Subcutaneous abdominal adipose tissue (tissue), 5 donors: ENCODE data around the gene FMNL3.
A peak's percentile ranks its signal among the peaks of the same experiment; 100 is the strongest.
"Not testable (repeated sequence)": the region's sequence is repeated elsewhere in the genome, so short reads cannot be mapped to it uniquely, and the experiment has no call there.

Experiments used
- H3K27ac ChIP-seq: one replicate; pipeline ENCODE4 v1.7.0; 2013; ENCODE audit warnings: low read depth, mild to moderate bottlenecking, inconsistent platforms, low read length, moderate library complexity
- H3K27me3 ChIP-seq, 5 donors: one replicate each; pipeline ENCODE4 v1.7.0; 2013; ENCODE audit warnings: low read length in 5 of 5, inconsistent platforms in 1 of 5; ENCODE audit not compliant: control insufficient read depth in 5 of 5, insufficient read depth in 4 of 5
- H3K36me3 ChIP-seq, 5 donors: one replicate each; pipeline ENCODE4 v1.7.0; 2013; ENCODE audit warnings: low read length in 5 of 5; ENCODE audit not compliant: control insufficient read depth in 5 of 5, insufficient read depth in 5 of 5
- H3K4me1 ChIP-seq, 5 donors: one replicate each; pipeline ENCODE4 v1.7.0; 2013; ENCODE audit warnings: low read length in 5 of 5, mild to moderate bottlenecking in 3 of 5, moderate library complexity in 1 of 5; ENCODE audit not compliant: control insufficient read depth in 5 of 5, insufficient read depth in 5 of 5
- H3K4me3 ChIP-seq, 5 donors: one replicate each; pipeline ENCODE4 v1.7.0; 2013; ENCODE audit warnings: low read length in 5 of 5, low read depth in 1 of 5
- H3K9ac ChIP-seq, 5 donors: one replicate each; pipeline ENCODE4 v1.7.0; 2013; ENCODE audit warnings: low read length in 5 of 5, mild to moderate bottlenecking in 4 of 5, moderate library complexity in 3 of 5
- H3K9me3 ChIP-seq, 5 donors: one replicate each; pipeline ENCODE4 v1.7.0; 2013; ENCODE audit warnings: low read length in 5 of 5; ENCODE audit not compliant: control insufficient read depth in 5 of 5
- donor health status: healthy.
- donor health status: healthy.
- donor health status: healthy.
- donor health status: healthy.
- donor health status: healthy.

Gene FMNL3

GRCh38 chr12:49717800-49718199, 10.6 kb upstream of the FMNL3 start:
- H3K36me3 ChIP-seq, H3K27me3 ChIP-seq, H3K9ac ChIP-seq, H3K4me1 ChIP-seq, H3K9me3 ChIP-seq, H3K27ac ChIP-seq, H3K4me3 ChIP-seq: not testable (repeated sequence)

- Histone ChIP-seq H3K9me3 (no peaks in the 10 kb centered on the region), H3K4me1 (no peaks in the 10 kb centered on the region), H3K27me3 (peaks cover 2 to 4% (median 3%) of the 10 kb centered on the region in 5 donors), H3K4me3 (no peak overlapping the region), H3K27ac (no peak overlapping the region), H3K9ac (no peak overlapping the region), H3K36me3 (no peaks in the 10 kb centered on the region)
Observed at GRCh38 chr12:49716553-49716952, 9.3 kb upstream of the FMNL3 start.

GRCh38 chr12:49713952-49714351, 6.7 kb upstream of the FMNL3 start:
- not testable (repeated sequence) for H3K4me3 ChIP-seq, H3K36me3 ChIP-seq, H3K9me3 ChIP-seq, H3K27me3 ChIP-seq, H3K9ac ChIP-seq, H3K4me1 ChIP-seq, H3K27ac ChIP-seq

- H3K27ac ChIP-seq: no peak overlapping the region
- peaks cover 0 to 3% (median 2%) of the 10 kb centered on the region in 5 donors for H3K27me3 ChIP-seq
- H3K9ac ChIP-seq: no peak overlapping the region
- no peak overlapping the region for H3K4me3 ChIP-seq
- peaks cover 2 to 28% (median 25%) of the 10 kb centered on the region in 5 donors for H3K4me1 ChIP-seq
- no peaks in the 10 kb centered on the region for H3K36me3 ChIP-seq
- no peaks in the 10 kb centered on the region for H3K9me3 ChIP-seq
Observed at GRCh38 chr12:49708851-49709250, 1.6 kb upstream of the FMNL3 start.

GRCh38 chr12:49707812-49708147, 575 bp upstream of the FMNL3 start:
- no peak overlapping the region for H3K9ac ChIP-seq
- peaks cover 0 to 3% (median 2%) of the 10 kb centered on the region in 5 donors for H3K27me3 ChIP-seq
- peak overlapping the region in 1 of 5 donors; percentile 24 for H3K4me3 ChIP-seq
- H3K27ac ChIP-seq: no peak overlapping the region
- no peaks in the 10 kb centered on the region for H3K9me3 ChIP-seq
- peaks cover 11 to 38% (median 29%) of the 10 kb centered on the region in 5 donors for H3K4me1 ChIP-seq
- H3K36me3 ChIP-seq: no peaks in the 10 kb centered on the region

GRCh38 chr12:49706351-49707127, 666 bp downstream of the FMNL3 start:
- Histone ChIP-seq H3K9ac (peak overlapping the region in 4 of 5 donors; percentile 68 to 83 (median 74)), H3K27me3 (peaks cover 0 to 3% (median 2%) of the 10 kb centered on the region in 5 donors), H3K36me3 (no peaks in the 10 kb centered on the region), H3K4me3 (peak overlapping the region; percentile 62 to 79 (median 74)), H3K27ac (peak overlapping the region; percentile 86), H3K9me3 (no peaks in the 10 kb centered on the region), H3K4me1 (peaks cover 12 to 46% (median 29%) of the 10 kb centered on the region in 5 donors)

- H3K36me3 ChIP-seq: no peaks in the 10 kb centered on the region
- H3K4me3 ChIP-seq: peak overlapping the region; percentile 62 to 79 (median 74)
- peaks cover 0 to 3% (median 0%) of the 10 kb centered on the region in 5 donors for H3K27me3 ChIP-seq
- peaks cover 12 to 46% (median 29%) of the 10 kb centered on the region in 5 donors for H3K4me1 ChIP-seq
- peak overlapping the region; percentile 86 for H3K27ac ChIP-seq
- H3K9me3 ChIP-seq: no peaks in the 10 kb centered on the region
- H3K9ac ChIP-seq: peak overlapping the region in 2 of 5 donors; percentile 77 to 83
Observed at GRCh38 chr12:49705479-49706134, 1.6 kb downstream of the FMNL3 start.

GRCh38 chr12:49703647-49704137, 3.5 kb downstream of the FMNL3 start:
- H3K4me1 ChIP-seq: peaks cover 19 to 60% (median 42%) of the 10 kb centered on the region in 5 donors
- peaks cover 0 to 7% (median 0%) of the 10 kb centered on the region in 5 donors for H3K27me3 ChIP-seq
- H3K36me3 ChIP-seq: no peaks in the 10 kb centered on the region
- H3K27ac ChIP-seq: peak overlapping the region; percentile 54
- H3K9ac ChIP-seq: peak overlapping the region in 1 of 5 donors; percentile 48
- no peaks in the 10 kb centered on the region for H3K9me3 ChIP-seq
- H3K4me3 ChIP-seq: peak overlapping the region in 1 of 5 donors; percentile 17

GRCh38 chr12:49702676-49703215, 4.5 kb downstream of the FMNL3 start:
- Histone ChIP-seq H3K36me3 (no peaks in the 10 kb centered on the region), H3K4me1 (peaks cover 19 to 67% (median 49%) of the 10 kb centered on the region in 5 donors), H3K9ac (peak overlapping the region in 1 of 5 donors; percentile 48), H3K9me3 (no peaks in the 10 kb centered on the region), H3K4me3 (no peak overlapping the region), H3K27ac (peak overlapping the region; percentile 54), H3K27me3 (peaks cover 0 to 7% (median 0%) of the 10 kb centered on the region in 5 donors)

GRCh38 chr12:49702009-49702408, 5.2 kb downstream of the FMNL3 start:
- no peak overlapping the region for H3K9ac ChIP-seq
- no peaks in the 10 kb centered on the region for H3K9me3 ChIP-seq
- no peak overlapping the region for H3K4me3 ChIP-seq
- H3K4me1 ChIP-seq: peaks cover 19 to 74% (median 48%) of the 10 kb centered on the region in 5 donors
- H3K27me3 ChIP-seq: peaks cover 0 to 7% (median 0%) of the 10 kb centered on the region in 5 donors
- no peak overlapping the region for H3K27ac ChIP-seq
- no peaks in the 10 kb centered on the region for H3K36me3 ChIP-seq
